HG02588 (cell line): Measurements from ENCODE around the gene WIPI1.

ENCODE experiments used
- ATAC-seq: cut with Tn5 transposase; IDR thresholded peaks from one replicate; pipeline ENCODE4 v1.9.1; 2021; ENCODE audit warnings: mild to moderate bottlenecking, moderate library complexity; ENCODE audit not compliant: unreplicated experiment

The WIPI1 gene

DNA sequence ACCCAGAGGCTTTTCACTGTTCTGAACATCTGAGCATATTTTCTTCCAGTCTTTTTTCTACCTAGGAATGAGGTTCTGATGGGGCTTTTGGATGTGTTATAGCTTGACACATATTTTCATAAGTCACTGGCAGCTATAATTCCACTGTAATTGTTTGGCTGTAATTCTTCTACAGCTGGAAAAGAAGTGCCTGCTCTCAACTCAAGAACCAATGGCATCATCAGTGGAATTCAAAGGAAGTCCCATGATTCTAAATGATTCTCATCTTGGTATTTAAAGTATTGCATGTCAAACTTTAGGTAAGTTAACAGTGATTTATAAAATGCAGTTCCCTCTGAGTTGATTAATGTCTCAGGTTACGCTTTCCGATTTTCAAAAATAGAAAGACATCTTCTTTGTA lies 16.8 kb downstream of the WIPI1 start:
- no peak for ATAC-seq

DNA sequence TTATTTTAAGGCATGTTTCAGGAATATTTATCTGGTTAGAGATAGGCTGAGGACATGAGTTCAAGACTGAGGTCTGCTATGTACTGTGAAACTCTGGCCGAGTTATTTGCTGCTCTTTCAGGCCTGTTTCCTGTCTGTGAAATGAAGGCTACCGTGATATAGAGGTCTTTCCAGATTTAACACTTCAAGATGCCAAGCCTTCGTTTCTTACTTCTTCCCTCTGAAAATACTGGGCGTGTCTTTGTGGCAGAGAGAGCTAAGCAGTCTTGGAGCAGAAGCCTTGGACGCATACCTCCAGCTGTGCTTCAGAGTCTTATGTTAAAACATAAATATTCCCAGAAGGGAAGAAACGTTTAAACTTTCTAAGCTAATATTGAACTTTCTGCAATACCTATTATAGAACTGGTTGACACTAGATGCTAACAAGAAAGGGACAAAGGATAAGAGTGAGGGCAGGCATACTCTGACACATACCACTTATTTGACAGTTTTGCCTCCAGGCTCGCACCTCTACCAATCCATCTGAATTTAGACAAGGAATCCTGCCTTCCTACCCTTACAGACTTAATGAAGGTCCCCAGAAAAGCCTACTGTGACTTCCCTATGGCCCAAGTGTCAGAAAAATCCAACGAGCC lies 17.5 kb downstream of the WIPI1 start:
- no peak for ATAC-seq

DNA sequence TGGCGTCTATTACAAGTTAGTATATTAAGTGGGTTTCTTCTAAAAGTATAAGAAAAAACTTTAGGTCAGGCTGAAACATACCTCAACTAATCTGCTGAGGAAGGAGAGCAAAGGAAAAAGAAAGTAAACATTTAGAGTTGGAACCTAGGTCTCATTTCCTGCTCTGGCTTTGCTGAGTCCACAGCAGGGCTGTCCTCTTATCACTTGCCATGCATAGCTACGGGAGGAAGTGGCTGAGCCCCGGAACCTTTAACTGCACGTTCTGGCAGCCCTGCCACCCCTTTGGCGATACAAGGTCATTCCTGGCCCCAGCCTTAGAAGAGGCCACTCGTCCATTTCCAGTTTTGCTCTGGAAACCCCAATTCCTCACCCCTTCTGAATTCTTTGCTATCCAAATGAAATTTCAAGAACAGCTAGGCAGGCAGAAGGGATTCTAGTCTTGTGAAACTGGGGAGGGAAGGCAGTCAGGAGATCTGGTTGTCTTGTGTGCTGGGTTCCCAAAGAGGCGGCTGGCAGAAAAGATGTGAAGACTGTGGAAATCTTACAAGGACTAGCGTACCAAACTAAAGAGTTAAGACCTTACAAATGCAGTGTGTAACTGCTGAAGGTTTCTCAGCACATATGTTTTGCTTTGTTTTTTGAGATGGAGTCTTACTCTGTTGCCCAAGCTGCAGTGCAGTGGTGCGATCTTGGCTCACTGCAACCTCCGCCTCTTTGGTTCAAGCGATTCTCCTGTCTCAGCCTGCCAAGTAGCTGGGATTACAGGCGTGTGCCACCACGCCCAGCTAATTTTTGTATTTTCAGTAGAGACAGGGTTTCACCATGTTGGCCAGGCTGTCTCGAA lies 19.1 kb downstream of the WIPI1 start:
- peak; percentile 53 for ATAC-seq

DNA sequence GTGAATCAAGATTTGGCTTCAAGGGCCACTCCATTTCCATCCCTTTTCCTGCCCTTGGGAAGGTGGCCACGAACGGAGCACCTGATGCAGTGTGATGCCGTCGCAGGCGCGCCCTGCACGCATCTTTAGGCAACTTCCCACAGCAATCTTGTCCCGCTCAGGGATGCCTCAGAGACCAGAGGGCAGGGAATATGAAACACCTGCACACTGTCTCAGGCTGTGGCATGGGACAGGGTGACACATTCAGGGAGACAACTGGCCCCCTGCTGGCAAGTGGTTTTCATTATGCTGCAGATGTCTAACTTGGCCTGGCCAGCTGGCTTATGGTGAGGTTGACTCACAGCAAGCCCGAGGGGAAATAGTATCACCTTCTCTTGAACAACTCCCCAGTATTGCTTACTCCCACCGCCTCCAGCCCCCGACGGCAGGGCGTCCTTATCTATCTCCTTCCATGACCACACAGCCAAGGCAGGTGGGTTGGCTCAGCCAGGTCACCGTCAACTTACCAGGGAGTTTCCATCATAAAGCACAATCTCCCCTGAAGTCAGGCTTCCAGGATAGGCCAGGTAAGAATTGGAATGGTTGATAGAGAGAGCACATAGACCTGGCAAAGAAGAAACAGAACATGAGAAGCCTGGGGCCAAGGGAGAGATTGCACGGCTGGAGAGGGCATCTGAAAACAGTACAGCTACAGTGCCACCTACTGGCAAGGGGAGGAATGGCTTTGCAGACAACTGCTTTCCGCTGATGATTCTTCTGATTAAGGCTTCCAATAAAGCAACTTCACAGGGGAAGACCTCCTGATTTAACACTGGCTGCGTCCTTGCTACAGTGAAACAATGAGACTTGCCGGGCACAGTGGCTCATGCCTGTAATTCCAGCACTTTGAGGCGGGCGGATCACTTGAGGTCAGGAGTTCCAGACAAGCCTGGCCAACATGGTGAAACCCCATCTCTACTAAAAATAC lies 21.1 kb downstream of the WIPI1 start:
- peak; percentile 45 for ATAC-seq

DNA sequence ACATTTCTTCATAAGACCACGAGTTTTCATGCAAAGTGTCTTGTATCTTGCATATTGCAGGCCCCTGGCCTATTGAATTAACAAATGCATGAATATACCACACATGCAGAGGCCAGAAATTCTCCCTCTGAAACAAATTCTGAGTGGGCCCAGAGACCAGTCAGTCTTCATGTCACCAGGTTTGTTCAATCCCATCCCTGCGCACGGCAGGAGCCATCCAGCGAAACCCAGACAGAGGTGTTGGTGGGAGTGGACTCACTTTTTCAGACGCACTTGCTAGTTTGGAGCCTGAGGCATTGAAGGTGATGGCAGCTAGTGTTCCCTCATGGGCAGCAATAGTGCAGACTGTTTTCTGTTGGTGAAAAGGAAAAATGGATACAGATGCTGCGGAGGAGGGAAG lies 21.9 kb downstream of the WIPI1 start:
- ATAC-seq: no peak

DNA sequence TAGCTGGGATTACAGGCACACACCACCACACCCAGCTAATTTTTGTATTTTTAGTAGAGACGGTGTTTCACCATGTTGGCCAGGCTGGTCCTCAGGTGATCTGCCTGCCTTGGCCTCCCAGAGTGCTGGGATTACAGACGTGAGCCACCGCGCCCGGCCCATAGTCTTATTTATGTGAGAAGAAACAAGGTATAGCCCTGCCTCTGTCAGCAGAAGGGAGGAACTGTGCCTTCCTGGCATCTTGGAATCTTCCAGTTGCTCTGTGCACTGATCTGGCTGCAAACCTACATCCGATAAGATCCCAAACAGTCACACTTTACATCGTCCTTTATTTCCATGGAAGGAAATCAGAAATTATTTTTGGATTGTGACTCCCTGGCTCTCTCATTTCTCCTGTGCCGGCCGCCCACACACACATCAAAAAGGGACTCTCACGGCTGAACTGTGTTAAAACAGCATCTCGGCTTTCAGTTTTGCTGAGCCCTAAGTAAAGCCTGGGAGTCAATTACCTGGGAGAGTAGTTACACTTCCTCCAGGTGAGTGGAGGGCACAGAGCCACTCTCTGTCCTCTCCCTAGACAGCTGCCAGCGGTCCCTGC lies 23.3 kb downstream of the WIPI1 start:
- no peak for ATAC-seq

DNA sequence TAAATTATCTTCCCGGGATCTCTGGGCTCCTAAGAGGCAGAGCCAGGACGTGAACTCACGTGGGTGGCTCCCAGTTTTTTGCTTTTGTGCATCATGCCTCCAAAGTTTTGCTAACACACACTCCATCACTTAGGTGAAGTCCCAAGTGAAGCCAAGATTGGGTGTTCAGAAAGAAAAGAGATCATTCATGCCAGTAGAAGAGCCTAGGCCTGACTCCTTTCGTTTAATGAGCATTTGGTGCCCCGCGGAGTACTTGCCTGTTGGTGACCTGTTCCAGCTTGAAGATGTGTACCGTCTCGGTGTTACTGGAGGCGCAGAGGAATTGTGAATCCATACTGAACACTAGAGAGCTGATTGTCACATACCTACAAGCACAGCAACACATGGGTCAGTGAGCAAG lies 24.1 kb downstream of the WIPI1 start:
- ATAC-seq: no peak

DNA sequence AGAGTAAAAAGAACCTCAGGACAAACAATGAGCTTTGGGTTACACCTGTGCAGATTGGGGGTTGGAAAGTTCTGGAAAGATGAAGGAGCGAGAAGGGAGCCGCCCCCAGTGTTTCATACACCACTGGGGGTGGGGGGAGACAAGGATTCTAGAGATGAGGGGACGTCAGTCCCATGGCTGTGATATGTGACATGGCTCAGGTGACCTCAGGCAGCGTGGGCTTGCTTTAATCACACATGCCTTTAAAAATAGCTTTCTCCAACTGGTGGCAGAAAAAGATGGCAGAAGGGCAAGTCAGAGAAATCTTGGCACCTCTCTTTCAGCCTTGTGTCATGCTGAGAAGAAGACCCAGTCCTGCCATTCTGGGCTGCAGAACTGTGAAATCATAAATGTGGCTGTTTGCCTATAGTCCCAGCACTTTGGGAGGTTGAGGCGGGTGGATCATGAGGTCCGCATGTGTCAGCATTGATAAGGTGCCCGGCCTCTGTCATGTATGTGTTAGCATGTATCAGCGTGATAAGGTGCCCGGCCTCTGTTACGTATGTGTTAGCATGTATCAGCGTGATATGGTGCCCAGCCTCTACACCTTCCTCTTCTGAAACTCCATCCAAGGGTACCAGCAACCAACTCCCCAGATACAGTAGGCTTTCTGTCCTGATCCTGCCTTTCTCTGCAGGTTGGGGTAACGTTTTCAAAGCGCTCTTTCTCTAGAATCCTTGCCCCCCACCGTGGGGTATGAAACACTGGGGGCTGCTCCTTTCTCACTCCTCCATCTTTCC lies 25.0 kb downstream of the WIPI1 start:
- ATAC-seq: no peak

DNA sequence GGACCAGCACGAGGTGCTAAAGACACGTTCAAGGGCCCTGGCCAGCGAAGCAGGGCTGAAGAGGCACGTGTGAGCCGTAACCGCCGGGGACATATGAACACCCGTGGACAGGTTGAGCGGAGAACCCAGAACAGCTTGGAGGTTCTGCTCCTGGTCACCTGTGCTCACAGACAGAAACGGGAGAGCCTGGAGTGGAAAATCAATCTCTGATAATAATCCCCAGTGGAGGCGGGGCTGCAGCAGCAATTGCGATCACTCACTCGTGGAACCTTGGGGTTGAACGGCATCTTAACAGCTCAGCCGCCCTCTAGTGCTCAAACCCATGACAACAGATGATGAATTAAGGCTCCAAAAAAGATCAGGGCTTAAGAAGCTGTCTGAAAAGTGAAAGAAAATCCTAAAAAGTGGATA lies 25.6 kb downstream of the WIPI1 start:
- ATAC-seq: no peak

DNA sequence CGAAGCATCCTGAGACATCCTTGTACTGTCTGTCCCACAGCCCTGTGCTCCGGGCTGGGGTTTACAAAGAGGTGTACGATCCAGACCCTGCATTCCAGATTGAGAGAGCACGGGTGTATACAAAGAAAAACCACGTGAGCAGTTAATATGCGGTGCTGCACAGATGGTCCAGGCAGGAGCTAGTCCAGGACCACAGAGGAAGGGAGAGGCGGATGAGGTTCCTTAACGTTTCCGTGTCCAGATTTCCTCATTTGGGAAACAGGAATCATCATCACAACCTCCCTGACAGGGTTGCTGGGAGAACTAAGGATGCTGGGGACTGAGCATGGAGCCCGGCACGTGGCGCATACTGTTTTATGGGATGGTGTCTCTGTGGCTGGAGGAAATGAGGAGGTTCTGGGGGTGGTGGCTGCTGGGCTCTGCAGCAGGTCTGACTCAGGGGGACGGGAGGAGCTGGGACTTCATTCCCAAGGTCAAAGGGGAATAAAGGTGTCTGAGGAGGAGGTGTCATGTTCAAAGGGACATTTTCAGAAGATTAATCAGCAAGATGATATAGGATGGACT lies 26.2 kb downstream of the WIPI1 start:
- ATAC-seq: no peak

DNA sequence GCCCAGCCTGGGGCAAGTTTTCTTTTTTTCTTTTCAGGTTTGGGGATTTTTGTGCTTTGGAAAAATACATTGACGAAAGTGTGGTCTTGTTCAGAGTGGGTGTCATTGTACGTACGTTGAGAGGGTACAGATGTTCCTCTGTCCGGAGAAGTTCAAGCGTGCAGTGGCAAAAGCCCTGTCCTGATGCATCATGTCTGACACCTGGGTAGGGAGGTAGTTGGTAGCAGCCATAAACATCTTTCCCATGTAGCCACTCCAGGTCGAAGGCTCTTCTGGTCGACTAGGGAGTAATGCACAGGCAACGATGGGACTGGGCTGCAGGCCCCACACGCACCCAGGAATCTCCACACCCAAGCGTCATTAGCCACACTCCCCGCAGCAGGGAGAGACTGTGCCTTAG lies 27.4 kb downstream of the WIPI1 start:
- ATAC-seq: no peak

DNA sequence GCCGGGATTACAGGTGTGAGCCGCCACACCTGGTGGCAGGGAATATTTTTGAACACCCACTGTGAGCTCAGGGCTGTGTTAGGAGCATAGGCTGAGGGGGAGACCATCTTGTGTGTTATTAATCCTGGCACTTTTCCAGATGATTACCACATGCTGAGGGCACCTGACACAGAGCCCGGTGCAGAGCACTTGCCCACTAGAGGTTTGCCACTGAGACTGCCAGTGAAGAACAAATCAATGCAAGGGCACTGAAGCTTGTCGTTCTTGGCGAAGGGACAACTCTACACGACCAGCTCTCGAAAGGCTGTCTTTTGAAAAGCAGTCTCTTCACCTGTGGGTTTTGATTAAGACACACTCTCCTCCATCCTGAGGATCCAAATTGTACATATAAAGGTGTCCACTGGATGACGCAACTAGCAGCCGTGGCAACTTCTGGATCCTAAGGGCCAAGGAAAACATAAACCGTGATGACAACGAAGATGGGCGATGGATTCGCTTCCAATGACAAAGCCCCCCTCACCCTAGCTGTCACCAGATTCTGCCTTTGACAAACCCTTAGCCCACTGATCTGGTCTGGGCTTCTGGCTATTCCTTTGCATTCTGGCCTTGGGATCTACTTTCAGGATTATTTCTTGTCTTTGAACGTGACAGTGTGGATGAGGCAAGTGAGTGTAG lies 28.7 kb downstream of the WIPI1 start:
- no peak for ATAC-seq

DNA sequence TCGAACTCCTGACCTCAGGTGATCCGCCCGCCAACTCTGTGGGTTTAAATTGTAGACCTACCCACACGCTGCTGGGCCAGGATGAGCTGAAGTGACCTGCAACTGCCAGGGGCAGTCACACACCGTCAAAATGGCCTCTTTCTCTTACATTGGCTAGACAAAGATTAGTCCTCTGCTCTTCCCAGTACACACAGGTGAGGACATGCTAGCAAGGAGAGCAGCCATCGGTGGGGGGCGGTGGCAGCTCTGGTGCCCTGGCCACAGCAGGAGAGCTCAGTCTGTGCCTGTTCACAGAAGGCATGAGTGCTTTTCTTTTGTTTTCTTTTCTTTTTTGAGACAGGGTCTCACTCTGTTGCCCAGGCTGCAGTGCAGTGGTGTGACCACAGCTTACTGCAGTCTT lies 29.7 kb downstream of the WIPI1 start:
- ATAC-seq: no peak

DNA sequence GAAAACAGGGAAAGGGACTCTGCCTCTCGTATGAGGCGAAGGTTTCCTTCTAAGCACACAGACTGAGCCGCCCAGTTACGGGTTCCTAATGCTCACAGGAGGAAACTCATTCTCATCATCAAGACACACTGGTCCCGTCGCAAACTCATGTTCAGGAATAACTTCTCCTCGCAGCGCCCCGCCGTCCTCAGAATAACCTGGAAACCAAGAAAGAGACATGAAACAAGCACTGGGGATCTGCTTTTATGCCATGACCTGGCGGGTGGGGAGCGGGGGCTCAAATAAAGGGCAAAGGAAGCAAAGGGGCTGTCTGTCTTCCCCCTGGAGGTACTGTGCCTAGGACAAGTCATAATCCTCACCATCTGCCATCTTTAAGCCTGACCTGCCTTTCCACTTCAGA lies 31.3 kb downstream of the WIPI1 start:
- no peak for ATAC-seq

DNA sequence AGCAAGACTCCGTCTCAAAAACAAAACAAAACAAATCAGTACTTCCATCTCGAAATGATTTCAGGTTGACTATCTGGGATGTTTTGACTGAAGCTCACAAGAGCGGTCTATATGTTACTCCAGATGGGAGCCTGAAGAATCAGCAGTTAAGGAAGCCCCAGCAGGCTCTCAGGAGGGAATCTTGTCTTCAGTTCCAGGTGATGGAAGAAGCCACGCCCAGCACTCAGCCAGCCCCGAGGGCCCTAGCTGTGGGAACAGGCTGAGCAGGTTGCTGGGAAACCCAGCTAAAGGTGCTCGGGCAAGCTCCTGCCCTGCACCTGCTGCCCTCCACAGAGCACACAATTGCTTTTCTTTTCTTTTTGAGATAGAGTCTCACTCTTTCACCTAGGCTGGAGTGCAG lies 32.4 kb downstream of the WIPI1 start:
- no peak for ATAC-seq

DNA sequence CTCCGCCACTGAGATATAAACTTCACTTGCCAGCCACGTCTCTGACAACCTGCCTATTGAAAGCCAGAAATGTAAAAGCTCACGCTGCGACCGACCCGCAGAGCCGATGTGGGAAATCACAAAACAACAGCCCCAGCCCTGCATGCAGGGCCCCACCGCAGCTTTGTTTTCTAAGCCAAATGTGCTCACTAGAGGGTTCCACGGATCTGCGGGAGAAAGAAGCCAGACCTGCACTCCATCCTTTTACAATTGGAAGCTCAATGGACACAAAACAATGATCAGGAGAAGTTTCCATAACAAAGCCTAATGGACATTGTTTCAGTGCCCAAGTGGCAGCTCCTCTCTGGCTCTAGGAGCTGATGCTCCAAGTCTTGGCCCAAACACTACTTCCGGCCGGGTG lies 33.1 kb downstream of the WIPI1 start:
- ATAC-seq: no peak

DNA sequence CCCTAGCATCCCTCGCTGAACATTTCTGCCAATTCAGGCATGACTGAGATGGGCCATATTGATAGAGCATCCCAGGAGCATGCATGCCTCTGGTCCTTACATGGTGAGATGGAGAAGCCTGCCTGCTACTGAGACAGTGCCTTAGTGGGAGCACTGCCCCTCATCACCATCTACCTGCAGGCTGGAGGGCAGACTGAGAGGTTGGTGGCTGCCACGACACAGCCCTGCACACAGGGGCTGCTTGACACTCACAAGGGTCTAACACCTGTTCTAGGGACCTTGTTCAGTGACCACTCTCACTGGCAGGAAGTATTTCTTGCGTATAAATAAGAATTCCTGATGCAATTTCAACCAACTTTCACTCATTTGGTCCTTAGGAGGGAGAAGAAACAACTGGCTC lies 34.0 kb downstream of the WIPI1 start:
- ATAC-seq: no peak

DNA sequence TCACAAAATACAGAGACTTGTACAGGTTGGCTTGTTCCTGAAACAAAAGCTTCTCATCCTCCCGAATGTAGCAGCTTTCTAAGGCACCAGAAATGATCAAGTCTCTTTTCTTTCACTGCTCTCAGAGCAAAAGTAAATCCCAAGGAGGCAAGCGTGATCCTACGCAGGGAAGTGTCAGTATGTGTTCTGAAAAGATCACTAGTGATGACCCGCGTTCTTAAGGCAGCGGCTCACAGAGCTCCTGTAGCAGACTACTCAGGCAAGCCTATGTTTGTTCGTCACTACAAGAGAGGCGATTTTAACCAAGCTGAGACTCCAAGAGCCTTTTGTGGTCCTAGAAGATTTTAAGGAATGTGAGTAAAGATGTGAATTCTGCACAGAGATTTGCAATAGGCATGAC lies 34.5 kb downstream of the WIPI1 start:
- ATAC-seq: no peak

DNA sequence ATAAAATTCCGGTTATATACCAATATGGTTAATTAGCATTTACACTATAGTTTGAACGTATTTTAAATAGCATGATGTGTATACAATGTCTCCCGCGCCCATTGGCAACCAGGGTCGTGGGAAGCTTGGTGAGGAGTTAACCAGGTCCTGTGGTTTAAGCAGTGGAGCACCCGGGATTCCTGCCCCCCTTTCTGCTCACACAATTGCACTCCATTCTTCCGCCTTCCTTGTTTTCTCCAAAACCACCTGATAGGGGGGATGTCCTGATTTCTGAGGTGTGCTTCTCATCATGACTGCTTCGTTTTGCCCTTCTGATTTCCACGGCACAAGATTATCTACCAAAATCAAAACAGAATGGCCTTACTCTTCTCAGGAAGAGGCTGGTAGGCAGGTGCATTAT lies 35.8 kb downstream of the WIPI1 start:
- ATAC-seq: no peak
